ENCODE measurements around the gene DPP6.

DPP6 gene

DNA sequence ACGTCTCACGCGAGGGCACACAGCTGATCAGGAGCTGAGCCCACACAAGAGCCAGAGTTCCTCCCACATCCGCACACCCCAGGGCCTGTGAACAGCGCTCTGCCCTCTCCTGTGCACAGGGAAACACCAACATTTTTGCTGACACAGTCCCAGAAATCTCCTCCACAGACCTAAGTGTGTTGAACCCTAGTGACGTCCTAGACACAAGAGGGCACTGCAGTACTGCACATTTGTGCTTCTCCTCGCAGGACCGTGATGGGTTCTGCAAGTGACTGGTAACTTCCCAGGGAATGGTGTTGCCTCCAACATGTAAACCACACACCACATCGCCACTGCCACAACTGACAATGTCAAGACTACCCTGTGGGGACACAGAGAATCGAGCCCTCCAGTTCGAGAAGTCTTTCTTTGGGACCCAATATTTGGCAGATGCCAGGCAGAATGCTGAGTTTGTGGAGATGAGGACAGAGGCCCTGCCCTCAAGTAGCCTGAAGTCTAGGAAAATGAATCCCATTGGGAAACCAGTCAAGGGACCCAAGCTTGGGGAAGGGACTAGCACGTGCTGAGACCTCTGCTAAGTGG, 780.5 kb downstream of the DPP6 start:
- ChIA-PET CTCF (no interaction called here), POLR2A (no interaction called here)
- no peak overlapping the region for H3K4me3 ChIP-seq (ENCODE audit: low read depth, low read length)
- no peak for DNase-seq (ENCODE audit: low read depth, low spot score)
- TF ChIP-seq CTCF (IDR thresholded peaks at IDR 0.05; ENCODE audit: insufficient read depth, low read length, missing control alignments) = no peak

DNA sequence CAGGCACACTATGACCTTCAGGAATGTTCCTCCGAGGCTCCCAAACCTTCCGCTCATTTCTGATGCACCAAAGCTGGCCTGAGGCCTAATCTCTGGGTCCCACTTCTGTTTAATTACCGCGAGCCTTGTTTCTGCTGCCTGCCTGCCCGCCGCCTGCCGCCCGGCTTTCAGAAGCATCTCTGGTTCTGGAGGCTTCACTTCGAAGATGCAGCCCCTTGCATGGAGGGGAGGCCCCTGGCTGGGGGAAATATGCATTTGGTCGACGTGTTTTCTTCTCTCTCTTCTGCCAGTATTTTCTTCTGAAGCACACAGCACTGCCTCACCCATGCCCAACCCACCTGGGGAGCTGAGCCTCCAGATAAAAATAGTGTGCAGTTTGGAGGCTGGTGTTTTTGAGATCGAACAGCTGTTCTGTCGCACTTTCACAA, 783.8 kb downstream of the DPP6 start:
- POLR2A ChIA-PET = no interaction called here
- H3K4me3 ChIP-seq (ENCODE audit: low read depth, low read length) = no peak overlapping the region
- DNase-seq (ENCODE audit: low read depth, low spot score) = no peak
- CTCF ChIA-PET = no interaction called here
- no peak for TF ChIP-seq CTCF (IDR thresholded peaks at IDR 0.05; ENCODE audit: insufficient read depth, low read length, missing control alignments)

GRCh38 chr7:154837087-154837486, 784.9 kb downstream of the DPP6 start:
- DNase-seq (ENCODE audit: low read depth, low spot score) = no peak
- ChIA-PET POLR2A (no interaction called here), CTCF (no interaction called here)
- no peak for TF ChIP-seq CTCF (IDR thresholded peaks at IDR 0.05; ENCODE audit: insufficient read depth, low read length, missing control alignments)
- no peak overlapping the region for H3K4me3 ChIP-seq (ENCODE audit: low read depth, low read length)

- no peak for TF ChIP-seq CTCF (IDR thresholded peaks at IDR 0.05; ENCODE audit: insufficient read depth, low read length, missing control alignments)
- ChIA-PET POLR2A (no interaction called here), CTCF (no interaction called here)
- H3K4me3 ChIP-seq (ENCODE audit: low read depth, low read length) = no peak overlapping the region
- no peak for DNase-seq (ENCODE audit: low read depth, low spot score)
Measured at GRCh38 chr7:154837622-154838021, 785.4 kb downstream of the DPP6 start.

DNA sequence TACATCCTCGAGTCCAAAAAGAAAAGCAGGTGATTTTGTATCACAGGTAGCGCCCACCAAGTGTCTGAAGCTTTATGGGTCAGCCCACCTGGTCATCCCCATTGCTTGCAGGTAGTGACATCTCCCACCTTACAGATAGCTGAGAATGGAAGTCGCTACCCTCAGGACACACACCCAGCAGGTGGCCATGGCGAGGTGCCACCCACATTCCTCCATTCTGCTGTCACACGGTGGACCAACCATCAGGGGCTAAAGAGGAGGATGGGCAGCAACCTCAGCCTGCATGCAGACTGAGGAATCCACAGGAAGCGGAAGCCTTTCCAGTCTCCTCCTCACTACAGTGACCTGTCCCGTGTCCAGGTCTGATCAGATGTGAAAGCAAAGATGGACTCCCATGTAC, 787.9 kb downstream of the DPP6 start:
- ChIA-PET CTCF (no interaction called here), POLR2A (no interaction called here)
- DNase-seq (ENCODE audit: low read depth, low spot score) = no peak
- H3K4me3 ChIP-seq (ENCODE audit: low read depth, low read length) = no peak overlapping the region
- TF ChIP-seq CTCF (IDR thresholded peaks at IDR 0.05; ENCODE audit: insufficient read depth, low read length, missing control alignments) = no peak

GRCh38 chr7:154841731-154842331, 789.6 kb downstream of the DPP6 start:
- ChIA-PET POLR2A (no interaction called here), CTCF (no interaction called here)
- H3K4me3 ChIP-seq (ENCODE audit: low read depth, low read length) = no peak overlapping the region
- no peak for TF ChIP-seq CTCF (IDR thresholded peaks at IDR 0.05; ENCODE audit: insufficient read depth, low read length, missing control alignments)
- no peak for DNase-seq (ENCODE audit: low read depth, low spot score)
